ENCODE data around the gene RIMBP2.

RIMBP2 gene

DNA sequence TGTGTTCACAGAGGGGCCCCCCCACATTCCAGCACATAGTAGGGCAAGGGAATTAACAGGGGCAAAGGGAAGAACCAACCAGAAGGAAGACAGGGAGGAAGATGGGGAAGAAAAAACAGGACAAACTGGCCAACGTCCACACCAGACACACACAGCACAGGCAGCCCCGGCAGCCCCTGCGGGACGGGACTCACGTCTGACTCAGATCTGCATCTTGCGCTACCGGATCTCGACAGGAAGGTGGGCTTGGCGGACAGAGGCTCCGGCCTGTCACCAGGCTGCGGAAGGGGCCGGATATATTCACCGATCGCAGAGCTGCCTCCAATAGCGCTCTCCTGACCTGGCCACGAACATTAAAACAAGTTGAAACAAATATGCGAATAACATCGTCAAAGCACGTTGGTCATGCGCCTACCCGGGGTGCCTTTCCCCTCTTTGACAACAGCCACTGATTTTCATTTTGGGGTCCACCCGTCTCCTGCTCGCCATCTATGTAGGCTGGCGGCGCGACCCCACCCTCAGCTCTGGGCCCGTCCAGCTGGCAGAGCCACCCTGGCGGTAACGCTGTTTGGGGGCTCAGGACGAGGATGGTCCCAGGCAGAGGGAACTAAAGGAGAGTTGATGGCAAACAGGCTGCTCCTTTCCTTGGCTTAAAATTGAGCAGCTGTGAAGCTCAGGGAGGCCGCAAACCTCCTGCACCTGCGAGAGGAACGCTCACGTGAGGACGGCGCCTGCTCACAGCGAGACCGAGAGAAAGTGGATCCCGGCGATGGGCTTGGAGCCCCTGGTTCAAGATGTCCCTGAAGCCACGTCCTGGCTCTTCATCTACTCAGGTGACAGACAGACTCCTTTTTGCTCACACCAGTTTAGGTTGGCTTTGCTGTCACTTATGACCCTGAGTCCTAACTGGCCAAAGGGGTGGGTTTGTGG is 264.8 kb downstream of the RIMBP2 start:
- no peak for DNase-seq (ENCODE audit: low read depth)
- TF ChIP-seq, protein P1, sequence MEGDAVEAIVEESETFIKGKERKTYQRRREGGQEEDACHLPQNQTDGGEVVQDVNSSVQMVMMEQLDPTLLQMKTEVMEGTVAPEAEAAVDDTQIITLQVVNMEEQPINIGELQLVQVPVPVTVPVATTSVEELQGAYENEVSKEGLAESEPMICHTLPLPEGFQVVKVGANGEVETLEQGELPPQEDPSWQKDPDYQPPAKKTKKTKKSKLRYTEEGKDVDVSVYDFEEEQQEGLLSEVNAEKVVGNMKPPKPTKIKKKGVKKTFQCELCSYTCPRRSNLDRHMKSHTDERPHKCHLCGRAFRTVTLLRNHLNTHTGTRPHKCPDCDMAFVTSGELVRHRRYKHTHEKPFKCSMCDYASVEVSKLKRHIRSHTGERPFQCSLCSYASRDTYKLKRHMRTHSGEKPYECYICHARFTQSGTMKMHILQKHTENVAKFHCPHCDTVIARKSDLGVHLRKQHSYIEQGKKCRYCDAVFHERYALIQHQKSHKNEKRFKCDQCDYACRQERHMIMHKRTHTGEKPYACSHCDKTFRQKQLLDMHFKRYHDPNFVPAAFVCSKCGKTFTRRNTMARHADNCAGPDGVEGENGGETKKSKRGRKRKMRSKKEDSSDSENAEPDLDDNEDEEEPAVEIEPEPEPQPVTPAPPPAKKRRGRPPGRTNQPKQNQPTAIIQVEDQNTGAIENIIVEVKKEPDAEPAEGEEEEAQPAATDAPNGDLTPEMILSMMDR (IDR thresholded peaks at IDR 0.05; ENCODE audit: control insufficient read depth, extremely low read depth, insufficient read depth) = no peak
- no peak overlapping the region for H3K4me3 ChIP-seq (ENCODE audit: low read depth, low read length)

DNA sequence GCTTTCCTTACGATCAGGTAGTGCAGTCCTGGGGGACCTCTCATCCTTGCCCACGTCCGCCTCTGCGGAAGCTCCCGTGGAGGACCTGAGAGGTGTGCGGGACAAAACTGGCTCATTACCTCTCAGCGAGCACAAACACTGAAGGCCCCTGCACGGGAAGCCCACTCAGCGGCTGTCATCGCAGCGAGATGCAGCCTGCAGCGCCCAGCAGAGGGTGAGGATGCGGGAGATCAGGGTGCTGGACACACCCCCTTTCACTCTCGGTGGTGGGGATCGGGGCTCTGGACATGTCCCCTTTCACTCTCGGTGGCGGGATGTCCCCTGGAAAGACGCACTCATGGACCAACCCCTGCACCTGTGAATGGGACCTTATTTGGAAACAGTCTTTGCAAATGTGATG is 266.8 kb downstream of the RIMBP2 start:
- H3K4me3 ChIP-seq (ENCODE audit: low read depth, low read length) = no peak overlapping the region
- no peak for DNase-seq (ENCODE audit: low read depth)
- TF ChIP-seq, protein P1 (IDR thresholded peaks at IDR 0.05; ENCODE audit: control insufficient read depth, extremely low read depth, insufficient read depth) = no peak

DNA sequence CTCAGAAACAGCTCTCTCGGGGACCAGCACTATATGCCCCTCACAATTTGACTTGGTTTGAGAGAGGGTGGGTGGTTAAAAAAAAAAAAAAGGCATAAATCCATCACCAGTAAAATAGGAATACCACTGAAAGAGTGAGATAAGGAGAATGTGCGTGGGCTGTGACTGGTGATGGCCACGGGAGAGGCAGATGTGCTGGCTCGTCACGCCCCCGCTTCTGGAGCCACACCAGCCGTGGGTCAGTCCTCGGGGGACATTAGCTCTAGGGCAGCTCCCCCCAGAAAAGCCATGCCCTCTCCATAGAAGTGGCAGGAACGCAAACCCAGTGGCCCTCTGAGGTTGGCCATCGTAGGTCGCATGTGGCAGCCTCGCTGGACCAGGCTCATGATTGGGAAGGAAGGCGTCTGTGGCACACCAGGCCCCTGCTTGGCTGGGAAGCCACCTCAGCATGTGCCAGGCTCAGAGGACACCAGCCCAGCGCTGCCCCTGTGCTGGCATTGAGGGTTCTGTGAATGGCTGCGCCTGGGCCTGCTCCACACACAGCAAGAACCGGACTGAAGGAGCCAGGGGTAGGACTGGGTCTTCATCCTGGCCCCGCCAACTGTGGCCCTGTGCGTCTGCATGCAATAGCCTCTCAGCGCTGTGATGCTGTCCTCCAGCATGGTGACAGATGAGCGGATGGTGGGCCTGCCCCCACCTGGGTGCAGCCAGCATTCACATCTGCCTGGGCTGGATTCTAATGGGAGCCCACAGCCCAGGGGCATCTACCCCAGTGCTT is 267.9 kb downstream of the RIMBP2 start:
- no peak overlapping the region for H3K4me3 ChIP-seq (ENCODE audit: low read depth, low read length)
- DNase-seq (ENCODE audit: low read depth) = no peak
- TF ChIP-seq, protein P1 (IDR thresholded peaks at IDR 0.05; ENCODE audit: control insufficient read depth, extremely low read depth, insufficient read depth) = no peak

DNA sequence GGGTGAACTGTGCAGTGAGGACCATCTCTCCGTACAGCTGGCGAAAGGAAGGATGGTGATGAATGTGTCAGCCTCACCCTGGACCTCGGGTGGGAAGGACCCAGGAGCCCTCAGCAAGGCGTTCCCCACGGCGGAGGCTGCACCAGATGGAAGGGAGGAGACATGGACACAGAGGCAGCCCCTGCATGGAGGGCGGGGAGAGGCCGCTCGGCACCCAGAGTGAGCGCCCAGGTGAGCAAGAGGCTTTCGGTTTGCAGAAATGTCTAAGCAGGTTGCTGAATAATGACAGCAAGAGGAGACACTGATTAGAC is 268.5 kb downstream of the RIMBP2 start:
- TF ChIP-seq, protein P1 (IDR thresholded peaks at IDR 0.05; ENCODE audit: control insufficient read depth, extremely low read depth, insufficient read depth) = no peak
- no peak overlapping the region for H3K4me3 ChIP-seq (ENCODE audit: low read depth, low read length)
- no peak for DNase-seq (ENCODE audit: low read depth)

DNA sequence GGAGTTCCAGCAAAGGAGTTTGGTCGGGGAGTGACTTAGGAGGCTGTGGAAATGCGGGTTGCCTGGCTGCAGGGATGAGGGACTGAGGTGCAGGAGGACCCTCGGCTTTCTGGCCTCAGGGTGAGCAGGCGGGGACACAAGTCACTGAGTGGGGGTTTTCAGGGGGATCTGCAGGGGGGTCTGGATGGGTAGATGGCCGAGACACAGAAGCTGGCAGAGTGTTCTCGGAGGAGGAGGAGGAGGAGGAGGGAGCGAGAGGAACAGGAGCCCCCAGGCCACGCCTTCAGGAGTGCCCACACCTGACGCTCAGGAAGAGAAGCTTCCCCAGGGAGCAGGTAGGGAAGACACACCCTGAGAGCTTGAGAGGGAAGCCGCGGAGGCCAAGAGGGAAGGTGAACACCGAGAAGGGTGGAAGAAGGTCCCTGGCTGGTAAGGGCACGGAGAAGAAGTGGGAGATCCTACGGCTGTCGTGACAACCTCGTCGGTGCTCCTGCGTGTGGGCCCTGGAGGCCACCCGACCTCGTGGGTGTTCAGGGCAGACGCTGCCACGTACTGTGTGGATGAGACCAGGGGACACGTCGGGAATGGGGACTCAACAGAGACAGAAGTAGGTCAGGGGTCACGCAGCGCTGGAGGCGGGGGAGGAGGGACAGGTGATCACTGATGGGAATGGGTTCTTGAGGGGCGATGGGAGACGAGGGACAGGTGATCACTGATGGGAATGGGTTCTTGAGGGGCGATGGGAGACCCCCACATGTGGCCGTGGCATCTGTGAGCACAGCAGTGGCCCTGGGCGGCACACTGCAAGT is 269.0 kb downstream of the RIMBP2 start:
- no peak for DNase-seq (ENCODE audit: low read depth)
- TF ChIP-seq, protein P1 (IDR thresholded peaks at IDR 0.05; ENCODE audit: control insufficient read depth, extremely low read depth, insufficient read depth) = no peak
- H3K4me3 ChIP-seq (ENCODE audit: low read depth, low read length) = no peak overlapping the region

DNA sequence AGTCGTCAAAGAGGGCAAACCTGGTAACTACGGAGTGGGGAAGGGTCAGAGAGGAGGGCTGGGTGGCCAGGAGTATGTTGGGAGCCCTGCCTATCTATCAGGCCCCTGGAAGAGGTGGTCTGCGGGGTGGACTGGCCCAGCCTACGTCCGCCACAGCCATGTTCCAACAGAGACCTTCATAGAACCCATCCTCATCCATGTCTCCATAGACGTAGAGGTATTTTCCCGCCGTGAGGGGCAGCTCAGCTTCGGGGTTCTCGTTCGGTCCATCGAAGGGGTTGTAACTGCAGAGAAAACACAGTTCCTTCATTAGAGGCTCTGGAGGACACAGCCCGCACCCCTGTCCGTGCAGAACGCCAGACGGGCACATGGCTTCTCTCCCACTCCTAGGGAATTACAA is 271.1 kb downstream of the RIMBP2 start:
- DNase-seq (ENCODE audit: low read depth) = no peak
- H3K4me3 ChIP-seq (ENCODE audit: low read depth, low read length) = no peak overlapping the region
- TF ChIP-seq, protein P1 (IDR thresholded peaks at IDR 0.05; ENCODE audit: control insufficient read depth, extremely low read depth, insufficient read depth) = no peak

Data from LNCaP clone FGC (cell line).